MCF 10A (cell line): ENCODE results near the gene CYTH3. TPM values are rescaled to one million over a fixed set of nuclear protein-coding genes. Genes with fewer than 3 reads are reported as not detected.

Experiments used
- Bru-seq: library from RNA; stranded (reverse); fragments of 400-500 nt; gene quantifications from one replicate; lab custom pipeline; 2021; lab: Mats Ljungman, UMichigan
- BruChase-seq, 2 experiments: library from RNA; stranded (reverse); fragments of 400-500 nt; gene quantifications; one replicate each; lab custom pipeline; 2021; lab: Mats Ljungman, UMichigan
- BruUV-seq: library from RNA; stranded (reverse); fragments of 400-500 nt; replicated peaks from 2 replicates; lab custom pipeline; 2021; lab: Mats Ljungman, UMichigan
- CTCF ChIA-PET: fragments of 300-600 bp; sonication (Branson Sonifier 250); formaldehyde crosslinking; extraction: SDS; loops from one replicate; lab custom pipeline; 2021; ENCODE audit warnings: antibody characterized with exemption, inconsistent platforms; lab: Yijun Ruan, JAX
- POLR2A ChIA-PET: fragments of 300-600, 350-650 bp; sonication (Branson Sonifier 250); formaldehyde crosslinking; extraction: SDS; loops from one replicate; lab custom pipeline; 2020; ENCODE audit warnings: antibody characterized with exemption, inconsistent platforms; lab: Yijun Ruan, JAX
- DNase-seq: peaks from one replicate; pipeline ENCODE4 v3.0.0-alpha.2; 2018; ENCODE audit not compliant: unreplicated experiment
- H3K27ac Mint-ChIP-seq: one replicate; pipeline ENCODE4 v1.8.0; 2022; ENCODE audit warnings: mild to moderate bottlenecking, low read depth, mixed read lengths; ENCODE audit not compliant: unreplicated experiment
- H3K27me3 Mint-ChIP-seq: one replicate; pipeline ENCODE4 v1.8.0; 2022; ENCODE audit warnings: mixed read lengths; ENCODE audit not compliant: insufficient read depth, unreplicated experiment
- H3K36me3 Mint-ChIP-seq: one replicate; pipeline ENCODE4 v1.8.0; 2022; ENCODE audit warnings: mild to moderate bottlenecking, moderate library complexity, mixed read lengths; ENCODE audit not compliant: insufficient read depth, unreplicated experiment
- H3K4me1 Mint-ChIP-seq: one replicate; pipeline ENCODE4 v1.8.0; 2022; ENCODE audit warnings: mixed read lengths; ENCODE audit not compliant: insufficient read depth, unreplicated experiment
- H3K4me3 Mint-ChIP-seq: one replicate; pipeline ENCODE4 v1.8.0; 2022; ENCODE audit warnings: mild to moderate bottlenecking, moderate library complexity, mixed read lengths; ENCODE audit not compliant: unreplicated experiment
- H3K9me3 Mint-ChIP-seq: one replicate; pipeline ENCODE4 v1.8.0; 2022; ENCODE audit warnings: mixed read lengths; ENCODE audit not compliant: unreplicated experiment
- CTCF ChIP-seq: fragments of 200-600 bp; IDR thresholded peaks from one replicate; pipeline ENCODE4 v1.8.0; 2022; ENCODE audit warnings: antibody characterized with exemption, mild to moderate bottlenecking; ENCODE audit not compliant: unreplicated experiment
- intact Hi-C: fragments of 100-400 bp; cut with micrococcal nuclease; formaldehyde crosslinking; loops from 2 replicates; pipeline ENCODE4 v1.14.1; 2022
- long read RNA-seq: library from polyadenylated mRNA; stranded (forward); transcript quantifications from one replicate; pipeline ENCODE4 v2.0.0, GENCODE V29; 2022
- total RNA-seq: library from RNA; stranded (reverse); gene quantifications from 2 replicates; pipeline ENCODE4 v1.2.3, GENCODE V29; 2022

Gene CYTH3
- total RNA-seq = 19.3 and 23.5 TPM in 2 replicates
- percentile 62 among the genes with signal in this experiment for Bru-seq, nascent RNA
- BruChase-seq, experiment 1, labeled RNA remaining after a 6-hour chase = percentile 65 among the genes with signal in this experiment
- BruChase-seq, experiment 2, labeled RNA remaining after a 2-hour chase = percentile 67 among the genes with signal in this experiment
- long read RNA-seq, full-length matches to known transcripts = 19 of 34 reads
- long read RNA-seq, partial matches to known transcripts = 3 of 34 reads
- long read RNA-seq, other reads (novel, unspliced or antisense) = 12 of 34 reads

- peak; percentile 70 for DNase-seq
- POLR2A ChIA-PET = interaction anchor here (1.9 to 2.9 kb wide), 2 partner anchors 10 to 11 kb away, joined by 11 to 29 read pairs; no protein-coding TSS in a partner anchor
- no peaks in the 10 kb centered on the region for H3K36me3 Mint-ChIP-seq
- CTCF ChIA-PET = interaction anchor here (0.6 to 1.3 kb wide), 4 partner anchors 11 to 122 kb away, joined by 3 to 4 read pairs (median 4); no protein-coding TSS in a partner anchor
- H3K4me1 Mint-ChIP-seq = peaks cover 24% of the 10 kb centered on the region
- intact Hi-C loops = loop anchor here (1.0 to 5.0 kb wide), 2 partner anchors 95 to 108 kb away; no protein-coding TSS in a partner anchor
- peak within 1 kb of the TSS; percentile 50 for H3K27ac Mint-ChIP-seq
- H3K27me3 Mint-ChIP-seq = no peaks in the 10 kb centered on the region
- BruUV-seq = no TSS peak
- H3K4me3 Mint-ChIP-seq = peak within 1 kb of the TSS; percentile 83
- no peak for TF ChIP-seq CTCF
- H3K9me3 Mint-ChIP-seq = no peaks in the 10 kb centered on the region
These were observed at the start of gene CYTH3 for GRCh38 chr7:6272481-6273323. Gene CYTH3 (minus strand): TSS chr7:6272624. CDS start chr7:6272507, 117 bp downstream.

GRCh38 chr7:6320791-6321190, 48.4 kb upstream of the CYTH3 start:
- ChIA-PET POLR2A (interaction anchor here (1.1 kb wide), 1 partner anchor 214 kb away, joined by 4 read pairs; no protein-coding TSS in a partner anchor), CTCF (interaction anchor here (0.5 to 1.2 kb wide), 4 partner anchors 161 to 276 kb away, joined by 3 to 9 read pairs (median 4); no protein-coding TSS in a partner anchor)
- Mint-ChIP-seq H3K9me3 (no peaks in the 10 kb centered on the region), H3K36me3 (no peaks in the 10 kb centered on the region), H3K4me3 (no peak overlapping the region), H3K27me3 (no peaks in the 10 kb centered on the region), H3K4me1 (peaks cover 5% of the 10 kb centered on the region), H3K27ac (no peak overlapping the region)
- no TSS peak for BruUV-seq
- intact Hi-C loops = loop anchor here (5.0 to 10.0 kb wide), 2 partner anchors 143 to 326 kb away; no protein-coding TSS in a partner anchor
- DNase-seq = no peak
- no peak for TF ChIP-seq CTCF

DNA sequence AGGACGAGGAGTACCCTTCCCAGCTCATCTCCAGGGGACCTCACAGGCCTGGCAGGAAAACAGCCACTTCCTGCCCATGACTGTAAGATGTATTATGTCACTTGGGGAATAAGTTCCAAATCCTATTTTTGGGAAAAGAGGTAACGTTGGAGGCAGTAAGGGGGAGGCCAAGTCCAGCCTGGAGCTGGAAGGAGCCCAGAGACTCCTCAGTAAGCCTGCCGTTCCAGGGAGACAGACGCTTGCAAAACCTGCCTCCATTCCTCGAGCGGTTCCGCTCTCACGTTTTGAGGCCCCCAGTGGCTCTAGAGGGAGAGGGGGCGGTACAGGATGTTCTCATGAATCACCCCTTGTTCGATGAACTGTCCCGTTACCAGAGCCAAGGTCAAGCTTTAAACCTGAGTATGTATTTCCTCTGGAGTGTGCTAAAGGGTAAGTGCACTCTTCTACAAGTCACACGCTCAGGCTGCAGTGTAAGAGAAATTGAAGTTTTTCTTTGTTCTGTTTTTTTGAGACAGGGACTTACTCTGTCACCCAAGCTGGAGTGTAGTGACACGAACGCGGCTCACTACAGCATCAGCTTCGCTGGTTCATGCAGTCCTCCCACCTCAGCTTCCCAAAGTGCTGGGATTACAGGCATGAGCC, 45.5 kb upstream of the CYTH3 start:
- BruUV-seq = no TSS peak
- no peak overlapping the region for H3K27ac Mint-ChIP-seq
- no peaks in the 10 kb centered on the region for H3K27me3 Mint-ChIP-seq
- H3K36me3 Mint-ChIP-seq = no peaks in the 10 kb centered on the region
- POLR2A ChIA-PET = interaction anchor here (1.1 kb wide), 1 partner anchor 212 kb away, joined by 3 read pairs; no protein-coding TSS in a partner anchor
- no peaks in the 10 kb centered on the region for H3K9me3 Mint-ChIP-seq
- H3K4me1 Mint-ChIP-seq = peaks cover under 1% of the 10 kb centered on the region
- intact Hi-C loops = no loop called here
- no peak for TF ChIP-seq CTCF
- H3K4me3 Mint-ChIP-seq = no peak overlapping the region
- CTCF ChIA-PET = interaction anchor here (0.6 to 0.7 kb wide), 2 partner anchors 114 to 461 kb away, joined by 3 read pairs; no protein-coding TSS in a partner anchor
- peak; percentile 72 for DNase-seq
